Pancreas (tissue), 10 donors: ENCODE data around the gene ASXL2. TPM values are rescaled to one million over a fixed set of nuclear protein-coding genes. Genes with fewer than 3 reads are reported as not detected.

Experiments used
- ATAC-seq, 4 donors: fragments of 200-7000 bp; cut with Tn5 transposase; one replicate each; pipeline versions ENCODE4 v1.8.0 to v1.9.1; 2020; ENCODE audit warnings: mild to moderate bottlenecking in 4 of 4, moderate library complexity in 4 of 4
- DNase-seq, 6 donors: peaks; one replicate each; pipeline ENCODE4 v3.0.0-alpha.2; 2020
- FAIRE-seq: peaks from 2 replicates; lab custom pipeline; 2012; peaks lifted over from hg19 to GRCh38; lab: Jason Lieb, UNC
- H3K27ac ChIP-seq, 4 donors: fragments of 200-600 bp; sonication (generic); 1 replicate in 3 of 4; 2 replicates in 1 of 4; pipeline versions ENCODE4 v1.5.0 to v1.8.0; 2020
- H3K27me3 ChIP-seq, 4 donors: fragments of 200-600 bp; one replicate each; pipeline ENCODE4 v1.8.0; 2021
- H3K36me3 ChIP-seq, 3 donors: fragments of 200-600 bp; sonication (generic) in 1 of 3; one replicate each; pipeline versions ENCODE4 v1.5.0 to v1.8.0; 2020 to 2021
- H3K4me1 ChIP-seq, 3 donors: fragments of 200-600 bp; one replicate each; pipeline ENCODE4 v1.8.0; 2021
- H3K4me3 ChIP-seq, 4 donors: fragments of 200-600 bp; sonication (generic) in 2 of 4; one replicate each; pipeline versions ENCODE4 v1.5.0 to v1.8.0; 2020 to 2021
- H3K9me3 ChIP-seq, 4 donors: fragments of 200-600 bp; one replicate each; pipeline ENCODE4 v1.8.0; 2021
- WGBS, 2 donors: extraction: QIAGEN DNeasy Blood & Tissue Kit; methylation state at CpG; one replicate each; pipeline ENCODE4 v1.1.7; 2013; 5-methylcytosine and 5-hydroxymethylcytosine counted together
- intact Hi-C, 3 donors: fragments of 100-400 bp; cut with DNase I; formaldehyde crosslinking; loops; one replicate each; pipeline versions ENCODE4 v1.11.1 to v1.14.2; 2022
- polyA plus RNA-seq, 2 donors: library from polyadenylated mRNA; stranded (reverse); fragments of 200-250 nt; gene quantifications; one replicate each; pipeline ENCODE4 v1.2.3, GENCODE V29; 2013
- total RNA-seq, 6 donors: library from RNA; stranded (reverse); fragmentation: NEBNext Ultra II Directional in 4 of 6; extraction: Animal tissue kit (Norgen Biotek cat#: 25700) in 4 of 6; gene quantifications; one replicate each; pipeline versions ENCODE4 v1.2.1 to v1.2.4, GENCODE V29; 2021 to 2023
- TF ChIP-seq, protein P1 (sequence below), 4 donors: fragments of 200-600 bp; sonication (generic) in 3 of 4; IDR thresholded peaks; one replicate each; pipeline versions ENCODE4 v1.5.0 to v1.8.0; 2021; ENCODE audit warnings: antibody characterized with exemption in 4 of 4
- donor health status: healthy with polysubstance abuse.
- donor health status: DM: no; HTN: no; CAD: no; lungs with moderate emphysema.
- donor health status: DM: no; HTN: no; CAD: no.
- donor health status: control.
- donor health status: control.
- donor health status: Bipolar disorder and iron deficiency.
- donor health status: DM: yes; HTN: yes; CAD: no.
- donor health status: DM: no; HTN: no; CAD: no.
- donor health status: DM: no; HTN: no; CAD: no.
- donor health status: DM: yes; HTN: yes; CAD: no.

ASXL2 gene
- total and polyA plus RNA-seq, 8 donors, result 1.6 to 21.7 (median 9.5) TPM

DNA sequence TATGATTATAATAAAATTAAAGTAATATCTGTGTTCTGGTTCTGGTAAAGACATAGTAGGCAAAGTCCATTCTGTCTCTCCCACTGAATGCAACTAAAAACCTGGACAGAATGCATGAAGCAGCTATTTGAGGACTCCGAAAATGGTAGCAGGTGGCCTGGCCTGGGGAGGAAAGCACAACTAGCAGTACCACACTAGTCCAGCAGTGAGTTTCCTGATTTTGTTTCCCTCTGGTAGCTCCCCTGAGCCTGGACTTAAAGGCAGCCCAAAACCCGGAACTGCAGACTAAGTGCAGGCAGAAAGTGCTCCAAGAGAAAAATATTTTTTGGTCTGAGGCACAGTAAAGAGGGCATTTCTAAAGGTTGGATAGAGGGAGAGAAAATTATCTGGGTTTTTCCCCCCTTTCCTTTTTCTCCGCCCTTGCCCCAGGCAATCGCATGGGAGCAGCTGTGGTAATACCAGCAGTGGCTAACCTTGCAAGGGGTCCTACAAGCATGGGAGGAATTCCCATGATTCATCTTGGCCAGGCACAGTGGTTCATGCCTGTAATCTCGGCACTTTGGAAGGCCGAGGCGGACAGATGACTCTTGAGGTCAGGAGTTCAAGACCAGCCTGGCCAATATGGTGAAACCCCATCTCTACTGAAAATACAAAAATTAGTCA is 32.3 kb downstream of the ASXL2 start:
- TF ChIP-seq, protein P1, sequence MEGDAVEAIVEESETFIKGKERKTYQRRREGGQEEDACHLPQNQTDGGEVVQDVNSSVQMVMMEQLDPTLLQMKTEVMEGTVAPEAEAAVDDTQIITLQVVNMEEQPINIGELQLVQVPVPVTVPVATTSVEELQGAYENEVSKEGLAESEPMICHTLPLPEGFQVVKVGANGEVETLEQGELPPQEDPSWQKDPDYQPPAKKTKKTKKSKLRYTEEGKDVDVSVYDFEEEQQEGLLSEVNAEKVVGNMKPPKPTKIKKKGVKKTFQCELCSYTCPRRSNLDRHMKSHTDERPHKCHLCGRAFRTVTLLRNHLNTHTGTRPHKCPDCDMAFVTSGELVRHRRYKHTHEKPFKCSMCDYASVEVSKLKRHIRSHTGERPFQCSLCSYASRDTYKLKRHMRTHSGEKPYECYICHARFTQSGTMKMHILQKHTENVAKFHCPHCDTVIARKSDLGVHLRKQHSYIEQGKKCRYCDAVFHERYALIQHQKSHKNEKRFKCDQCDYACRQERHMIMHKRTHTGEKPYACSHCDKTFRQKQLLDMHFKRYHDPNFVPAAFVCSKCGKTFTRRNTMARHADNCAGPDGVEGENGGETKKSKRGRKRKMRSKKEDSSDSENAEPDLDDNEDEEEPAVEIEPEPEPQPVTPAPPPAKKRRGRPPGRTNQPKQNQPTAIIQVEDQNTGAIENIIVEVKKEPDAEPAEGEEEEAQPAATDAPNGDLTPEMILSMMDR (IDR thresholded peaks at IDR 0.05), result no peak
- WGBS, 2 donors, result 95% methylated on average over 7 of the region's 7 CpGs

DNA sequence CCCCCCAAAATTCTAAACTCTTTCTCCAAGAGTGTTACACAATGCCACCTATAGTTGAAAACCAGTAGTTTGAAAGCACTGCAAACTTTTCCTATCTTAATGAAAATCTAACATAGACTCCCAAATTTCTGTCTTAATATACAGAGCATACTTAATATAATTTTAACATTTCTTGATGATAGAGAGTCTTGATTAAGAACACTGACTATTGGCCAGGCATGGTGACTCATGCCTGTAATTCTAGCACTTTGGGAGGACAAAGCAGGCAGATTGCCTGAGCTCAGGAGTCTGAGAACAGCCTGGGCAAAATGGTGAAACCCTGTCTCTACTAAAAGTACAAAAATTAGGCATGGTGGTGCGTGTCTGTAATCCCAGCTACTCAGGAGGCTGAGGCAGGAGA is 34.2 kb downstream of the ASXL2 start:
- ATAC-seq, result no peak
- no peak for DNase-seq
- 87% methylated on average over 1 of the region's 1 CpG for WGBS, 2 donors
- Histone ChIP-seq H3K27ac (no peak overlapping the region), H3K9me3 (no peaks in the 10 kb centered on the region), H3K27me3 (no peaks in the 10 kb centered on the region), H3K4me1 (no peaks in the 10 kb centered on the region), H3K4me3 (no peak overlapping the region), H3K36me3 (no peaks in the 10 kb centered on the region)
- TF ChIP-seq, protein P1 (IDR thresholded peaks at IDR 0.05), result no peak
- intact Hi-C loops, result no loop called here
- FAIRE-seq, result no peak

More for the DNA sequence above, 32.3 kb downstream of the ASXL2 start:
- DNase-seq, result no peak
- Histone ChIP-seq H3K27ac (no peak overlapping the region), H3K36me3 (no peaks in the 10 kb centered on the region), H3K9me3 (no peaks in the 10 kb centered on the region), H3K27me3 (no peaks in the 10 kb centered on the region), H3K4me3 (no peak overlapping the region), H3K4me1 (no peaks in the 10 kb centered on the region)
- no peak for FAIRE-seq
- no peak for ATAC-seq
- intact Hi-C loops, result no loop called here

DNA sequence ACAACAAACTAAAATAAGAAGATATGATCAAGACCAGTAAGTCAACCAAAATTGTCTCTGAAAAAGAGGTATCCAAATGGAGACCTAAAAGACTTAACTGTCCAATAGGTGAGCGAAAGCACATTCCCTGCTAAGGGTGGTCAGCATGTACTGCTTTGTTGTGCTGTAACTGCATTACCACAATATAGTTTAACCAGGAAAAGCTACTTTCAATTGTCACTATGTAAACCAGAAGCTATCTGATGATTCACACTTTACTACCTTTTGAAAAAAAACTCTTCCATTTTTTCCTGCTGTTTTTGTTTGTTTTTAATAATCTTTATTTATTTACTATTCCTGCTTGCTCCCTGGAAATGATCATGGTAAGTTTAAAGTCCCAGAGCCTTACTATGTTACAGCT is 36.1 kb downstream of the ASXL2 start:
- no peaks in the 10 kb centered on the region for H3K36me3 ChIP-seq
- WGBS, 2 donors, result 94 to 97% methylated on average over 1 of the region's 1 CpG
- H3K4me1 ChIP-seq, result no peaks in the 10 kb centered on the region
- TF ChIP-seq, protein P1 (IDR thresholded peaks at IDR 0.05), result no peak
- FAIRE-seq, result no peak
- no peak overlapping the region for H3K4me3 ChIP-seq
- H3K9me3 ChIP-seq, result no peaks in the 10 kb centered on the region
- intact Hi-C loops, result no loop called here
- no peak overlapping the region for H3K27ac ChIP-seq
- no peaks in the 10 kb centered on the region for H3K27me3 ChIP-seq
- no peak for DNase-seq
- ATAC-seq, result no peak

DNA sequence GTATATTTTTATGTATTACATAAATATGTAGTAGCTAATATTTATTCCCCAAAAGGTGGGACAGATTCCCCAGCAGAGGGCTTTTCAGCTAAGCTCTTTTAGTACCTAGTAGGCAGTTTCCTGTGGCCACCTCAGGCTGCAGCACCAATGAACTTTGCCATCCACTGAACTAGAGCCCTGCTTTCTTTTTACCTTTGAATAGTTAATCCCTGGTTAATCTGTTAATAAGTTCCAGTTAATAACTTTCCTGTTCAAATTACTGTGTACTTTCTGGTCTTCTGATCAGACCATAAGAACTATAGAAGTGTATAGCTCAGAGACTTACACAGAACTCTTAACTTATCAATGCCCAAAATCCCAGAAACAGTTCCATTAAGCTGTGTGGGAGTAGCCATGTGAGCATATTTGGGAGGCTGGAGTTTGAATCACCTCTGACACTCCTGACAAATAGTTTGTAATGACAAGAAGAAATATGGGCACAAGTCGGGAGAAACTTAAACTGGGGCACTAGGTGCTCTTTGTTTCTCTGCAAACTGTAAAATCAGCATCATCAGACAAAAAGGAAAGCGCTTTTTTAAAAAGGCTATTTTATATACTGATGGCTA is 40.0 kb downstream of the ASXL2 start:
- no peak for DNase-seq
- no peaks in the 10 kb centered on the region for H3K4me1 ChIP-seq
- ATAC-seq, result peak in 1 of 4 donors; percentile 19
- H3K4me3 ChIP-seq, result no peak overlapping the region
- H3K9me3 ChIP-seq, result no peaks in the 10 kb centered on the region
- H3K27ac ChIP-seq, result no peak overlapping the region
- no peak for FAIRE-seq
- intact Hi-C loops, result no loop called here
- 74 to 77% methylated on average over 2 of the region's 2 CpGs for WGBS, 2 donors
- no peaks in the 10 kb centered on the region for H3K27me3 ChIP-seq
- TF ChIP-seq, protein P1 (IDR thresholded peaks at IDR 0.05), result no peak
- no peaks in the 10 kb centered on the region for H3K36me3 ChIP-seq

DNA sequence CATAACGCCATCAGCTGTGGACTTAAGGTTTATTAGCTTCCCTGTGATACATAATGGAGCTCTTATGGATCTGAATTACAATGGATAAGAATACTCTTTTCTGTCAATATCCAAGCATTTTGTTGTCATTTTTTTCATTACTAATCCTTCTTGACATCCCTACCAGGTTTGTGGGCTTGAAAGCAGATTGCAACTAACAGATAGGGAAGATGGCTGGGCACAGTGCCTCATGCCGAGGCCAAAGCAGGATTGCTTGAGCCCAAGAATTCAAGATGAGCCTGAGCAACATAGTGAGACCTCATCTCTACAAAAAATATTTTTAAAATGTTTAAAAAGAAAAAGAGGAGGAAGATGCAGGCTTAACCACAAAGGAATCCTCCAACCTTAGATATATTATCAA is 42.4 kb downstream of the ASXL2 start:
- WGBS, 2 donors, result 92% methylated on average over 2 of the region's 2 CpGs
- TF ChIP-seq, protein P1 (IDR thresholded peaks at IDR 0.05), result no peak
- FAIRE-seq, result no peak

More for the DNA sequence above, 42.4 kb downstream of the ASXL2 start:
- intact Hi-C loops, result no loop called here
- DNase-seq (no peak), ATAC-seq (no peak)
- H3K27ac ChIP-seq, result no peak overlapping the region
- H3K9me3 ChIP-seq, result no peaks in the 10 kb centered on the region
- H3K27me3 ChIP-seq, result no peaks in the 10 kb centered on the region
- no peaks in the 10 kb centered on the region for H3K4me1 ChIP-seq
- H3K4me3 ChIP-seq, result no peak overlapping the region
- no peaks in the 10 kb centered on the region for H3K36me3 ChIP-seq
